ENCODE results near the gene GID4.

- no peak for TF ChIP-seq SMAD9 (CRISPR knock-in tag; IDR thresholded peaks at IDR 0.05)
- TF ChIP-seq ZNF552 (CRISPR knock-in tag; IDR thresholded peaks at IDR 0.05; ENCODE audit: borderline replicate concordance) = no peak
- TF ChIP-seq YY1 (IDR thresholded peaks at IDR 0.05; ENCODE audit: insufficient read depth, insufficient replicate concordance, low read depth, low read length) = no peak
- TF ChIP-seq MBD4 (IDR thresholded peaks at IDR 0.05; ENCODE audit: borderline replicate concordance, low read length) = no peak
- no peak for TF ChIP-seq SAFB2 (CRISPR knock-in tag; IDR thresholded peaks at IDR 0.05; ENCODE audit: borderline replicate concordance, low read depth)
- no peak for TF ChIP-seq ETV6 (CRISPR knock-in tag; conservative IDR thresholded peaks at IDR 0.05)
- no peak for TF ChIP-seq SUZ12 (IDR thresholded peaks at IDR 0.05; ENCODE audit: low read depth, low read length)
- TF ChIP-seq, protein P1, sequence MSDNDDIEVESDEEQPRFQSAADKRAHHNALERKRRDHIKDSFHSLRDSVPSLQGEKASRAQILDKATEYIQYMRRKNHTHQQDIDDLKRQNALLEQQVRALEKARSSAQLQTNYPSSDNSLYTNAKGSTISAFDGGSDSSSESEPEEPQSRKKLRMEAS (IDR thresholded peaks at IDR 0.05) = no peak
- TF ChIP-seq BRCA1 (CRISPR knock-in tag; IDR thresholded peaks at IDR 0.05) = no peak
- no peak for TF ChIP-seq HOXA7 (CRISPR knock-in tag; IDR thresholded peaks at IDR 0.05)
- no peak for TF ChIP-seq HNRNPL (IDR thresholded peaks at IDR 0.05; ENCODE audit: low read depth, low read length)
- no peak for TF ChIP-seq SMC3 (IDR thresholded peaks at IDR 0.05; ENCODE audit: low read length)
Measured at GRCh38 chr17:18099516-18099915, 60.3 kb downstream of the GID4 start.

Measured in HepG2 (cell line).